ENCODE results near the gene PLEKHH1. TPM values are rescaled to one million over a fixed set of nuclear protein-coding genes. Genes with fewer than 3 reads are reported as not detected.

PLEKHH1 gene
- total RNA-seq, 1 experiment from 2014 or later: 16.5 TPM

- DNase-seq: no peak
- Histone ChIP-seq H3K4me3 (ENCODE audit: insufficient read depth, low read depth, low read length) (no peak overlapping the region), H3K27me3 (ENCODE audit: control insufficient read depth, insufficient read depth, low read length) (peaks cover 36% of the 10 kb centered on the region)
These were observed 16.4 kb upstream of the PLEKHH1 start for GRCh38 chr14:67516676-67517075.

GRCh38 chr14:67517083-67517482 lies 16.0 kb upstream of the PLEKHH1 start:
- no peaks in the 10 kb centered on the region for H3K36me3 ChIP-seq (replicated peaks; ENCODE audit: control insufficient read depth, insufficient read depth, low read length)
- H3K27me3 ChIP-seq (ENCODE audit: control insufficient read depth, insufficient read depth, low read length): peaks cover 36% of the 10 kb centered on the region
- peak; percentile 77 for DNase-seq
- no peak overlapping the region for H3K4me3 ChIP-seq (ENCODE audit: insufficient read depth, low read depth, low read length)

More at GRCh38 chr14:67516676-67517075, 16.4 kb upstream of the PLEKHH1 start:
- H3K36me3 ChIP-seq (replicated peaks; ENCODE audit: control insufficient read depth, insufficient read depth, low read length): no peaks in the 10 kb centered on the region

- DNase-seq: no peak
- Histone ChIP-seq H3K4me3 (ENCODE audit: insufficient read depth, low read depth, low read length) (no peak overlapping the region), H3K36me3 (replicated peaks; ENCODE audit: control insufficient read depth, insufficient read depth, low read length) (no peaks in the 10 kb centered on the region), H3K27me3 (ENCODE audit: control insufficient read depth, insufficient read depth, low read length) (peaks cover 24% of the 10 kb centered on the region)
These were observed 13.7 kb upstream of the PLEKHH1 start for GRCh38 chr14:67519406-67519805.

GRCh38 chr14:67520482-67520881 lies 12.6 kb upstream of the PLEKHH1 start:
- Histone ChIP-seq H3K27me3 (ENCODE audit: control insufficient read depth, insufficient read depth, low read length) (peaks cover 17% of the 10 kb centered on the region), H3K36me3 (replicated peaks; ENCODE audit: control insufficient read depth, insufficient read depth, low read length) (no peaks in the 10 kb centered on the region), H3K4me3 (ENCODE audit: insufficient read depth, low read depth, low read length) (no peak overlapping the region)
- no peak for DNase-seq

- Histone ChIP-seq H3K4me3 (ENCODE audit: insufficient read depth, low read depth, low read length) (no peak overlapping the region), H3K36me3 (replicated peaks; ENCODE audit: control insufficient read depth, insufficient read depth, low read length) (no peaks in the 10 kb centered on the region), H3K27me3 (ENCODE audit: control insufficient read depth, insufficient read depth, low read length) (peaks cover 2% of the 10 kb centered on the region; the same call in 1 of the 2 replicates)
- no peak for DNase-seq
These were observed 10.8 kb upstream of the PLEKHH1 start for GRCh38 chr14:67522270-67522669.

GRCh38 chr14:67523764-67524633 lies 9.1 kb upstream of the PLEKHH1 start:
- DNase-seq: no peak
- H3K27me3 ChIP-seq (ENCODE audit: control insufficient read depth, insufficient read depth, low read length): no peaks in the 10 kb centered on the region
- no peaks in the 10 kb centered on the region for H3K36me3 ChIP-seq (replicated peaks; ENCODE audit: control insufficient read depth, insufficient read depth, low read length)
- no peak overlapping the region for H3K4me3 ChIP-seq (ENCODE audit: insufficient read depth, low read depth, low read length)

GRCh38 chr14:67524634-67524963 lies 8.5 kb upstream of the PLEKHH1 start:
- H3K27me3 ChIP-seq (ENCODE audit: control insufficient read depth, insufficient read depth, low read length): no peaks in the 10 kb centered on the region

GRCh38 chr14:67525389-67525788 lies 7.7 kb upstream of the PLEKHH1 start:
- no peaks in the 10 kb centered on the region for H3K27me3 ChIP-seq (ENCODE audit: control insufficient read depth, insufficient read depth, low read length)
- DNase-seq: no peak
- no peak overlapping the region for H3K4me3 ChIP-seq (ENCODE audit: insufficient read depth, low read depth, low read length)
- no peaks in the 10 kb centered on the region for H3K36me3 ChIP-seq (replicated peaks; ENCODE audit: control insufficient read depth, insufficient read depth, low read length)

More at GRCh38 chr14:67524634-67524963, 8.5 kb upstream of the PLEKHH1 start:
- no peak for DNase-seq
- H3K36me3 ChIP-seq (replicated peaks; ENCODE audit: control insufficient read depth, insufficient read depth, low read length): no peaks in the 10 kb centered on the region
- no peak overlapping the region for H3K4me3 ChIP-seq (ENCODE audit: insufficient read depth, low read depth, low read length)

GRCh38 chr14:67526181-67526580 lies 6.9 kb upstream of the PLEKHH1 start:
- Histone ChIP-seq H3K36me3 (replicated peaks; ENCODE audit: control insufficient read depth, insufficient read depth, low read length) (no peaks in the 10 kb centered on the region), H3K4me3 (ENCODE audit: insufficient read depth, low read depth, low read length) (no peak overlapping the region), H3K27me3 (ENCODE audit: control insufficient read depth, insufficient read depth, low read length) (no peaks in the 10 kb centered on the region)
- DNase-seq: no peak

- Histone ChIP-seq H3K4me3 (ENCODE audit: insufficient read depth, low read depth, low read length) (no peak overlapping the region), H3K27me3 (ENCODE audit: control insufficient read depth, insufficient read depth, low read length) (no peaks in the 10 kb centered on the region), H3K36me3 (replicated peaks; ENCODE audit: control insufficient read depth, insufficient read depth, low read length) (no peaks in the 10 kb centered on the region)
- peak; percentile 77 for DNase-seq
These were observed 6.2 kb upstream of the PLEKHH1 start for GRCh38 chr14:67526676-67527459.

- no peaks in the 10 kb centered on the region for H3K36me3 ChIP-seq (replicated peaks; ENCODE audit: control insufficient read depth, insufficient read depth, low read length)
- DNase-seq: no peak
- peaks cover 5% of the 10 kb centered on the region; the same call in 1 of the 2 replicates for H3K27me3 ChIP-seq (ENCODE audit: control insufficient read depth, insufficient read depth, low read length)
- no peak overlapping the region for H3K4me3 ChIP-seq (ENCODE audit: insufficient read depth, low read depth, low read length)
These were observed 5.3 kb upstream of the PLEKHH1 start for GRCh38 chr14:67527756-67528155.

GRCh38 chr14:67528276-67528675 lies 4.8 kb upstream of the PLEKHH1 start:
- DNase-seq: no peak
- Histone ChIP-seq H3K4me3 (ENCODE audit: insufficient read depth, low read depth, low read length) (no peak overlapping the region), H3K27me3 (ENCODE audit: control insufficient read depth, insufficient read depth, low read length) (peaks cover 5% of the 10 kb centered on the region; the same call in 1 of the 2 replicates), H3K36me3 (replicated peaks; ENCODE audit: control insufficient read depth, insufficient read depth, low read length) (no peaks in the 10 kb centered on the region)

- DNase-seq: no peak
- Histone ChIP-seq H3K27me3 (ENCODE audit: control insufficient read depth, insufficient read depth, low read length) (peaks cover 8% of the 10 kb centered on the region; the same call in 1 of the 2 replicates), H3K36me3 (replicated peaks; ENCODE audit: control insufficient read depth, insufficient read depth, low read length) (no peaks in the 10 kb centered on the region), H3K4me3 (ENCODE audit: insufficient read depth, low read depth, low read length) (no peak overlapping the region)
These were observed 2.8 kb upstream of the PLEKHH1 start for GRCh38 chr14:67529947-67530935.

- Histone ChIP-seq H3K36me3 (replicated peaks; ENCODE audit: control insufficient read depth, insufficient read depth, low read length) (no peaks in the 10 kb centered on the region), H3K4me3 (ENCODE audit: insufficient read depth, low read depth, low read length) (peak overlapping the region; percentile 77), H3K27me3 (ENCODE audit: control insufficient read depth, insufficient read depth, low read length) (peaks cover 8% of the 10 kb centered on the region; the same call in 1 of the 2 replicates)
- DNase-seq: no peak
These were observed 488 bp upstream of the PLEKHH1 start for GRCh38 chr14:67532606-67532997.
